ENCODE data around the gene RESP18.
"Not testable (repeated sequence)": the region's sequence is repeated elsewhere in the genome, so short reads cannot be mapped to it uniquely, and the experiment has no call there.

The RESP18 gene

DNA sequence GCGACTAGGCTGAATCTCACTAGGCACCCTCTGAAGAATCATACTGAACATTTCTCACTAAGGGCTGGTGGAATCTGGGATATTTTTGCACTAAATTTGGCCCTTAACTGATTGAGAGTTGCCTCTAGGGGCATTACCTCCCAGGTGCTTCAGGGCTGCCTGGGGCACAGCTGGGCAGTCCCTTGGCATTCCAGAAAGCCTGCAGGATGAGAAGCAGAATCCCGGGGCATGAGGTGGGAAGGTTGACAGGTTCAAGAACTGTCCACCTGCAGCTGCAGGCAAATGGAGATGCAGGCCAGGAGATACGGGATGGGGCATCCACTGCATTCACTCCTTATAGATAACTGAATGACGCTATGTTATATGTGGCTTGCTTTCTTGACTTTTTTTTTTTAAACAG lies 7.4 kb downstream of the RESP18 start:
- DNase-seq = no peak

DNA sequence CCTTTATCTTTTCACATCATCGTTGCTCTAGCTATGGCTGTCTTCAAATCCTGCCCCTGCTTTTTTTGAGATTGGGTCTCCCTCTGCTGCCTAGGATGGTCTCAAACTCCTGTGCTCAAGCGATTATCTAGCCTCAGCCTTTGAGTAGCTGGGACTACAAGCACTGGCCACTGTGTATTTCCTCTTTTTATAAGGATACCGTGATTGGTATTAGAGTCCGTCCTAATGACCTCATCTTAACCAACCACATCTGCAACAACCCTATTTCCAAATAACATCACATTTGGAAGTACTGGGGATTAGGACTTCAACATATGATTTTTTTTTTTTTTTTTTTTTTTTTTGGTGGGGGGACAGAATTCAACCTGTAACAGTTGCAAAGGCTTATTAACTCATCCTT lies 9.1 kb downstream of the RESP18 start:
- DNase-seq = no peak

DNA sequence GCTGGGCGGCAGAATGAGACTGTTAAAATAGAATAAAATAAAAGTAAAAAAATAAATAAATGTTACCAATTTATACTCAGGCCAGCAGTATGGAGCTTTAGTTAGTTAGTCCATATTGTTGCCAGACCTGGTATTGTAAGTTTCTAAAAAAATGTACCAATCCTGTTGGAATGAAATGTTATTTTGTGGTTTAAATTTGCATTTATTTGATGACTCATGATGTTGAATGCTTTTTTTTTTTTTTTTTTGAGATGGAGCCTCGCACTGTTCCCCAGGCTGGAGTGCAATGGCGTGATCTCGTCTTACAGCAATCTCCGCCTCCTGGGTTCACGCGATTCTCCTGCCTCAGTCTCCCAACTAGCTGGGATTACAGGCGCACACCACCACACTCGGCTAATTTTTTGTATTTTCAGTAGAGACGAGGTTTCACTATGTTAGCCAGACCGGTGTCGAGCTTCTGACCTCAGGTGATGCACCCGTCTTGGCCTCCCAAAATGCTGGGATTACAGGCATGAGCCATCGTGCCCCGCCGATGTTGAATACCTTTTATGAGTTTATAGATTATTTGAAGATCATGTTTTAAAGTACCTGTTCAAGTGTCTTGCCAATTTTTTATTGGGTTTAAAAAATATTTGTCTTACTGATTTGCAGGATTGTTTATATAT lies 17.6 kb downstream of the RESP18 start:
- no peak for DNase-seq

DNA sequence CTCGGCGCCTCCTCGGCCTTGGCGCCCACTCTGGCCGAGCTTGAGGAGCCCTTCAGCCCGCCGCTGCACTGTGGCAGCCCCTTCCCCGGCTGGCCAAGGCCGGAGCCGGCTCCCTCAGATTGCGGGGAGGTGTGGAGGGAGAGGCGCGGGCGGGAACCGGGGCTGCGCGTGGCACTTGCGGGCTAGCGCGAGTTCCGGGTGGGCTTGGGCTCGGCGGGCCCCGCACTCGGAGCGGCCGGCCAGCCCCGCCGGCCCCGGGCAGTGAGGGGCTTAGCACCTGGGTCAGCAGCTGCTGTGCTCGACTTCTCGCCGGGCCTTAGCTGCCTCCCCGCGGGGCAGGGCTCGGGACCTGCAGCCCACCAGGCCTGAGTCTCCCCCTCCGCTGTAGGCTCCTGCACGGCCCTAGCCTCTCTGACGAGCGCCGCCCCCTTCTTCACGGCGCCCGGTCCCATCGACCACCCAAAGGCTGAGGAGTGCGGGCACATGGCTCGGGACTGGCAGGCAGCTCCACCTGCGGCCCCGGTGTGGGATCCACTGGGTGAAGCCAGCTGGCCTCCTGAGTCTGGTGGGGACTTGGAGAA lies 19.8 kb downstream of the RESP18 start:
- DNase-seq = not testable (repeated sequence)

DNA sequence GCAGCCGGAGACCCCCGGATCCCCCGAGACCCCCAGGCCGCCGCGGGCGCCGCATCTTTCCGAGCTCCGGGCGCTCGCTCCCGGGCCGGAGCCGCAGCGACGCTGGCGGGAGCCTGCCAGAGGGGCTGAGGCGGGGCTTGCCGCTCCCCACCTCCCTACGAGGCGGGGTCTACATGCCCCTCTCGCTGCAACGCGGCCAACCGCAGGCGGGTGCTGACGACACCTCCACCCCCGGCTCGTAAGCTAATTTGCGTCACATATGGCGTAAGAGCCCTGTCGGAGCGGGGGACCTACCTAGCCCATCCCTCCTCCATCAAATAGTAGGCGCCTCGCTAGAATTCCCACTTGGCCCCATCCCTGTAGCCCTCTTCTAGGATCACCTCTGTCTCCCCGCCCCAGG lies 23.3 kb downstream of the RESP18 start, which contains the start of gene PTPRN:
TSS of gene PTPRN (minus strand) at position 124 of the 400 bp plus-strand sequence. CDS start at position 55, 69 bp downstream.
- no peak for DNase-seq

DNA sequence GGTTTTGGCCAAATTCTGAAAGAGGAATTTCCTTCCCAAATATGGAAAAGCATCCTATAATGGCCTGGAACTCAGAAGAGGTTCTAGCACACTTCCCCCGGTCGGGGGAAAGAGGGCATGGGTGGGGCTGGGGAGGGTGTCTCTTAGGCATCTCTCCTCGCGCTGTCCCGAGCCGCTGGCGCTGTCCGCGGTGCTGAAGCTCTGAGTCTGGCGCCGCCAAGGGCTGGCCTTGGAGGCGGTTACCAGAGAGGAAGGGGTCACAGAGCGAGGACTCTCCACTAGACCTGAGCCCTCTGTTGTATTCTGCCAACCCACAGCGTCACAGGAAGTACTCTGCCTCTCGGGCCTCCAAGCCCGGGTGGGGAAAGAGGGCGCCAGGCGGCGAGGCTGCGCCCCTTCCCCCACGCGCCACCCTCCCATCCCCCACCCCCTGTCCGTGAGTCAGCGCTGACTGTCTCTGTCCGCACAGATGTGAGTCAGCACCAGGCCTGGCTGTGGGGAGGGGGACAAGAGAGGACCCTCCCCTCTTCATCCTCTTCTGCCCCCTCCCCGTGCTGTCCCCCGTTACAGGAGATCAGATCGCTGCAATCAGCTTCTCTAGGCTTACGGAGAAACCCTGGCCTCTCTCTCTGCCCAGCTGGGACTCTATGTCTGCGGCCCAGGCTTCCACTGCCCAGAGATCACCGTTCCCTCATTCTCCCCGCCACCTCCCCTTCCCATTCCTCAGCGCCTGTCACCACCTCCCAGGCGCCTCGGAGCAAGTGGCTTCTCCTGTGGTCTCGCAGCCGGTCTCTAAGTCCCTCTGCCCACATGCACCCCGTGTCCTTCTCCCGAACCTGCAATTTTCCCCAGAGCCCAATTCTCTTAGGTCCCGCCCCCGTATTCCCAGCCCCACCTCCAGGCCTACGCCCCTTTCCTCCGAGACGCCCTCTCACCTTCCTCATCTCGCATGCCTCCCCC lies 24.1 kb downstream of the RESP18 start:
- DNase-seq = peak; percentile 71

DNA sequence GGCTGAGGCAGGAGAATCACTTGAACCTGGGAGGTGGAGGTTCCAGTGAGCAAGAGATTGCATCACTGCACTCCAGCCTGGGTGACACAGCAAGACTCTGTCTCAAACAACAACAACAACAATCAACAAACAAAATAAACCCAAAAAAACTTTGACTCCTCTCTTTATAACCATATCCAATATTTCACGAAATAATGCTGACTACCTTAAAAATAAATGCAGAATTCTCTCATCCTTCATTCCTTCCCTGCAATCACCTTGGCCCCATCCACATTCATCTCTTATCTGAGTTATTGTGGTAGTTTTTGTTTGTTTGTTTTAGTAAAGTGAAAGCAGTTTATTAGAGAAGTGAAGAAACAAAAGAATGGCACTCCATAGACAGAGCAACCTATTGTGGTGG lies 26.5 kb downstream of the RESP18 start:
- DNase-seq = no peak

DNA sequence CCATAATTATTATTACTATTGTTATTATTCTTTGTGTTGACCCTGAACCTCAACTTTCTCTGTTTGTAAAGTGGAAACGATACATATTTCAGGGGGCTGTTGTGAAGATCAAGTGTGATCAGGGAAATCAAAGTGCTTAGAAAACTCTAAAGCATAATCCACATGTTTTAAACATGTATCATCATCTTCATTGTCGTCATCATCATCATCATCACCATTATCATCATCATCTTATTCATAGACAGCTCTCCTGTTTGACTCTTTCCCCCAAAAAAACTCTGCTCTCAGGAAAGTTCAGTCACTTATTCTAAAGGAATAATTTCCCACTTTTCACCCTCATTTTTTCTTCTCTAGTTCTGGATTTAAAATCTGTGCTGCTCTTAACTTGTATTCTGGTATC lies 28.3 kb downstream of the RESP18 start:
- DNase-seq = no peak

DNA sequence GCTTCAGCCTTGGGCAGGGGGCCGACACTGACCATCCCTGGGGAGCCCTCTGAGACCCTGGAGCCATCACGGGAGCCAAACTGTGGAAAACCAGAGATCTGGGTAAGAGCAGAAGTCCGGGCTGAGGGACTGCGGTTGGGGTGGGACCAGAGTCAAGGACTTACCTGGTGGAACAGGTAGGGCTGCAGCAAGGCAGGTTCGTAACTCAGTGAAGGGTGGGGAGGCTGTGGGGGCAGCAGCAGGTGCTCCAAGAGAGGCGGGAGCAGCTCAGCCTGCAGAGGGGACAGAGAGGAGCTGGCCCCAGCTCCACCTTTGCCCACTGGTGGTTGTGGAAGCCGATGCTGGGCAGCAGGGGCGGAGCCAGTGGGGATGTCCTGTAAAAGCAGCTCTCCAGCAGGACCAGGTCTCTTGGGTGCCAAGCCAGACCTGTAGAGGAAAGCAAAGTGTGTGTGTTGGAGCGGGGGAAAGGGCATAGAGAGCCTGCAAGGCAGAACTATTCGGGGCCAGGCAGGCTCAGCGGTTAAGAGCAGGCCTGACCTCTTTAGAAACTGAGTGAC lies 30.1 kb downstream of the RESP18 start:
- DNase-seq = no peak

DNA sequence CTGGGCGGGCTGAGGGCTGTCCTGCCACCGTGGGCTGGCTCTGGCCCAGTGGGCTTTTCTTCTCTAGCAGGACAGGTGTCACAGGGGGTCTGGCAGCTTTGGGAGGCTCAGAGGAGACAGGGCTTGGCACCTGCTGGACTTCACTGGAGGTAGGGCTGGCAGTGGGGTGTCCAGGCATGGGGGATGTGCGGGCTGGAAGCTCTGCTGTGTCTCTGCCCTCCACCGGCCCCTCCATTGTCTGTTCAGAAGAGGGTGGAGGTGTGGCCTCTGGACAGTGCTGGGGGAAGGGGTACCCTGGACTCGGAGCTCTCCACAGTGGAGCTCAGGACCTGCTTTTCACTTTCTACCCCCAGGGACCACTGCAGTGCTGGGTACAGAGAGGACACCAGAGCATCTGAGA lies 32.5 kb downstream of the RESP18 start:
- no peak for DNase-seq

DNA sequence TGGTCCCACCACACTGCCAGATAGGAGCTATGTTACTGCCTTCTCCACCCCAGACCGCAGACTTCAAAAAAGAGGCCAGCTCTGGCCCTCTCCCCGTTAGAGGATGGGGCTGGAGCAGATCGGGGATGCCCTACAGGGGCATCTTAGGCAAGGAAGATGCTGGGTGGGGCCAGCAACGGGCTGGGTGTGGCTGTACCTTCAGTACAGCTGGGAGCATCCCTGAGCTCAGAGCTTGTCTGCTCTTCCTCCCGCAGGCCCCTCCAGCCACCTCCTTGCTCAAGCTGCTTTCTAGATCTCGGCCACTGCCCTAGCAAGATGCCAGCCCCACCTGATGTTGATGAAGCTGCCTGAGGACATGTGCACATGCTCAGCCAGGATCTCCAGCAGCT lies 33.2 kb downstream of the RESP18 start:
- no peak for DNase-seq

DNA sequence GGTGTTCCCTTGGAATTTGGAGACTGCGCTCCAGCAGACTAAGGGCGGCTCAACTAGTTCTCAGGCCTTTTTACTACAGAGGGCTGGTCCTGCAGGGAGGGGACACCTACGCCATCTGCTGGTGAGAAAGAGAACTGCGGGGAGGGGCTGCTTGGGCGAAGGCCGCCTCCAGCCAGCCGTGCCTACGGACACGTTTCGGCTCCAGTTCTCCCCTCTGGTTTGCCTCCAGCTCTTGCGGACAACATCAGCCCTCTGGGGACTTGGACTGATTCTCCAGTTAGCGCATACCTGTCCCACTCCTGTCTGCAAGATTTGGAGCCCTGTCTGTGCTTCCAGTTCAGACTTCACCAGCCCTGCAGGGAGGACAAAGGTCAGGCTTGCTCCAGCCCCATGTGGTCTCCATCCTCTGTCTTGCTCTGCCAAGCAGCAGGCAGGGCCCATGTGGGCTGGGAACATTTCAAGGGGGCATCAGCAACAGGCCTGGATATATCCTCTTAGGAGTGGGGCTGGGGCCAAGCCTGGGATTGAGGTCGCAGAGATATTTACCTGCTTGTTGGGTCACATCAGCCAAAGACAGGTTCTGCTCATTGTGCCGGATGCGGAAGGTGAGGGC lies 33.7 kb downstream of the RESP18 start:
- peak; percentile 89 for DNase-seq

DNA sequence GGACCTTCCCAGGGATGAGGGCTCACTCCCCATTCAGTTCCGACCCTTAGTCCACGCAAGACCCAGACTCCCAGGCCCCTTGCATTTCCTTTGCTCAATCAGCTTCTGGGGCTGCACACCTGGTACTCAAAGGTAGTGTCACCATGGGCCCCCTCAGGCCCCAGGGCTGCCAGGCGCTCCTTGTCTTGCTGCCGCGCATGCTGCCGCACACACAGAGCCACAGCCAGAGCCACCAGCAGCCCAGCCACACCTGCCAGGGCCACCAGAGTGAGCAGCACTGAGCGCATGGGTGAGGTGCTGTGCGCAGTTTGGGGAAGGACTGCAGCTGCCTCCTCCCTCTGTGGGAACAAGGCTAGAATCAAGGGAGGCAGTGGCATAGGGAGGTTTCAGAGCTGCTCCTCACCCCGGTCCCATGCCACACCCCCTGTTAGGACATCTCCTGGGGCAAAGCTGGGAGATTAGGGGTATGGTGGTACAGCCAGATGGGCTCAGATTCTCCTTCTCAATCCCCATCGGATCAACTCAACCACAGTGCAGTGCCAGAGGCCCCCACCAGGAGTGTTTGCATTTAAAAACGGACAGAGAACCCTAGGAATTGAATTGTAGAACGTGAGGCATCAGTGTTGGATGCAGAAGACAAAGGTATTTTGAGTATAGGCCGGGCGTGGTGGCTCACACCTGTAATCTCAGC lies 34.6 kb downstream of the RESP18 start:
- no peak for DNase-seq

DNA sequence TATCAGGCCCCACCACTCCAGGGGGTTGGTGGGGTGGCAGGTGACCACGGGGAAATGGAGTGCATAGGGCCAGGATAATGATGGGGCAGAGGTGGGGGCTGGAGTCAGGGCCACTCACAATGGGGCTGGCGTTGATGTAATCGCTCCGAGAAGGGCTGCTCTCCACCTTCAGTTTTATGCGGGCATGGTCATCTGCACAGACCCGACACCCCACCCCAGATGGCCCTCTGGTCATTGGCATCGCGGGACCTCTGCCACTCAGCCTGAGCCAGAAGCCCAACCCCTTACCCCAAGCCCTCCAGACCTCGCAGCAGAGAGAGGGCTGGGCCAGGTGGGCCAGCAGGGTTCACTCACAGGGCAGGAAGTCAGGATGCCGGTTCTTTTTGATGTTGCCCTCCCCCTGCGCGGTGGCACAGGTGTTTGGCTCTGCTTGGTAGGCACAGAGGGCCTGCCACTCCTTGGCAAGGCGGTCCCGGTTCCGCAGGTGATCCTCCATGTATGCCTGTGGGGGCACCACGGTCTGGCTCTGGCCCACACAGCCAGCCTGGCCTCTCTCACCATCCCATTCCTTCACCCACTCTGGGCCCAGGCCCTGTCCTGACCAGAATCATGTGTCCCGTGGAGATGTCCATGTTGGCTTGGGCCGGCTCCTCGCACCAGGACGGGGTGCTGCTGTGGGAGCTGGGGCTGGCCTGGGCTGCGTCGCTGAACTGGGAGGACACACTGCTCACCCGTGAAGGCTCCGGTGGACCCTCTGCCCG lies 35.7 kb downstream of the RESP18 start:
- DNase-seq = no peak

DNA sequence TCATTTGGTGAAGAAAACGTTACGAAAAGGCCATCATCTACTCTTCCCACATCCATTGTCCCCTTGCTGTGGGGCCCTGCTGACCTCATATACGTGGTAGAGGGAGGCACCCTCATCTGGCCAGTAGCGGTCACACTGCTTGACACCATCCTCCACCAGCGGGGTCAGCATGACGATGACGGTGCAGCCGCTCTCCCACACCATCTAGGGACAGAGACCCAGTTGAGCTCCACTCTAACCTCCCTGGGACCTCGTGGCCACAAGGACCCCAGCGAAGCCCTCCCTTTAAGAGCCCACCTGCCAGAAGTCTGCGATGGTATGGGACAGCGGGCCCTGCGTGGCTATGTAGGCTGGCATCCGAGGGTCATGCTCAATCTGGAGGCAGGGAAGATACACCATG lies 36.4 kb downstream of the RESP18 start:
- DNase-seq = no peak

DNA sequence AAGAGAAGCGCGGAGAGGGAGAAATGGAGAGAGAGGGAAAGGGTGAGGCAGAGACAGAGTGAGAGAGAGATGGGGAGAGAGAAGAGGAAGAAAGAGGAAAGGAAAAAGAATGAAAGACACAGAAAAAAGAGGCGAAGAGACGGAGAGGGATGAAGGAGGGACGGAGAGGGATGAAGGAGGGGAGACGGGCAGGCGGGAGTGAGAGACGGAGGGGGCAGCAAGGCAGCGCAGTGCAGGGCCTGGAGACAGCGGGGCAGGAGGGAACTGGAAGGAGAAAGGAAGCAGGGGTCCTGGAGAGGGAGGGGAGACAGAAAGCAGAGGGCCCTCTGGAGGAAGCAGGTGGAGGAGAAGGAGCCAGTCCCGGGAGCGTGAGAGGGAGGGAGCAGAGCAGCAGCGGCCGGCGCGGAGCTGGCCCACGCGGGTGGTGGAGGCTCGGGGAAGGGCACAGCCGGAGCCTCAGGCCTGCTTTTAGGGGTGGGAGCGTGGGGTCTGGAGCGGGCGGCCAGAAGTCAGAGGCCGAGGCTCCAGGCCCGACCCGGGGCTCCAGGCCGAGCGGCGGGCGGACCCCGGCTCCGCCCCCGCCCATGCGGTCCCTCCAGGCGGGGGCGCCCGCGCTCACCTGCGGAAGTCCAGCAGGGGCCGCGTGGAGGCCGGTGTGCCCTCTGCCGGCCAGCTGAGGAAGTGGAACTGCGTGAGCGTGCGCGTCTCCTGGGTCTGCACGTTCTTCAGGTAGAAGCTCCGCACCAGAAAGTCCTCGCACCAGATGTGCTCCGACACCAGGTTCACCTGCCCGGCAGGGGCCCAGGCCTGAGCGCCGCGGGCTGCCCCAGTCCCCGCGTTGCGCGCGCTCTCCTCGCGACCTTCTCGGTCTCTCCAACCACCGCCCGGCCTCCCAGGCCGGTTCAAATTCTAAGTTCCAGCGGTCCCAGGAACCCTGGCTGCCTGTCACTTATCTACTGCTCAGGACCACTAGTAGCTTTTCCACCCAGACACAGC lies 37.9 kb downstream of the RESP18 start:
- peak; percentile 88 for DNase-seq

DNA sequence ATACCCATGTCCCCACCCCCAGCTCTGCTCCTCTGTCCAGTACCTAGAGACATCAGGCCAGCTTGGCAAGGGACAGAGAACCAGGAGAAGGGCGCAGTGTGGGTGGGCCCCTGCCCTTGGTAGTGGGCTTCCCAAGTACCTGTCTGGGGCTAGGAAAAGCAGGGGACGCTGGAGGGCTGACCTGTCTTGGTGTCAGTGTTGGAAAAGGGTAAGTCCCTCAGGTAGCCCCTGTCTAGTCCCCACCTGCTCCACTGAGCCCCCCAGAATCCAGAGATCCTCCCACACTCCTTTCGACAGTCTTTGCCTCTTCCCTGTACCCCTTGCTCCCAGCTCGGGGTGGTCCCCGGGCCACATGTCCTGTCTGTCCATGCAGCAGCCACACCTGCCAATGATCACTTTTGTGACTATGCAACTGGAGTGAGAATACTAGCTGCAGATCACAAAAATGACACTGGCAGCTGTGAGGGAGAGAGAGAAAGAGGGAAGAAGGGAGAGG lies 38.8 kb downstream of the RESP18 start:
- DNase-seq = no peak

DNA sequence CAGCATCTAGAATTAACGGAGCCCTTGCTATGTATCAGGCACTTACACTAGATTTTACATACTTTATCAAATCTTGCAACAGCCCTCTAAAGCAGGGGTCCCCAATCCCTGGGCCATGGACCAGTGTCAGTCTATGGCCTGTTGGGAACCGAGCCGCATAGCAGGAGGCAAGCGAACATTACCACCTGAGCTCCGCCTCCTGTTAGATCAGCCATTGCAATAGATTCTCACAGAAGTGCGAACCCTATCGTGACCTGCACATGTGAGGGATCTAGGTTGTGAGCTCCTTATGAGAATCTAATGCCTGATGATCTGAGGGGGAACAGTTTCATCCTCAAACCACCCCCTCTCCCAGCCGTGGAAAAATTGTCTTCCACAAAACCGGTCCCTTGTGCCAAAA lies 39.9 kb downstream of the RESP18 start:
- no peak for DNase-seq

DNA sequence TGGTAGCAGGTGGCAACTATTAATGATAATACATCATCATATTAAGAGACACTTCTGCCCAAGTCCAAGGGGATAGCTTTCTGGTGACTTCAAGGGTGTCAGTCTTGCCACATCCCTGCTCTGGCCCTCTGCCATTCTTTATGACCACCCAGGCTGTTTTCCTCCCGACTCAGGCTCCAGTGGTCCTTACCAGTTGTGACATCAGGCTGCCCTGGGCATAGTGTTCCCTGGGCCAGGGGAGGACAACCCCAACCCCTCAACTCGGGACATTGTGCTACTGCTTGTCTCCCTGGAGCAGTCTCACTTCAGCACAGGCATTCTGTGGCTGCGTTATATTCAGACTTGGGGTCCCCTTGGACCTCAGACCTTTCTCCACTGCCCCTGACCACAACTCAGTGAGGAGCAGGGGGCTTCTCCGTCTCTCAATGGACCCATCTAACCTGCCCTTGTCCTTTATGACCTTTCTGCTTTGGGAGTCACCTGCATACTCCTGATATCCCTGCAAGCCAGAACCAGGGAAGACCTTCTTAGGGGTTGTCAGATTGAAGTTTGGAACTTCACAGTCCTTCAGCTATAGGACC lies 40.5 kb downstream of the RESP18 start:
- no peak for DNase-seq

DNA sequence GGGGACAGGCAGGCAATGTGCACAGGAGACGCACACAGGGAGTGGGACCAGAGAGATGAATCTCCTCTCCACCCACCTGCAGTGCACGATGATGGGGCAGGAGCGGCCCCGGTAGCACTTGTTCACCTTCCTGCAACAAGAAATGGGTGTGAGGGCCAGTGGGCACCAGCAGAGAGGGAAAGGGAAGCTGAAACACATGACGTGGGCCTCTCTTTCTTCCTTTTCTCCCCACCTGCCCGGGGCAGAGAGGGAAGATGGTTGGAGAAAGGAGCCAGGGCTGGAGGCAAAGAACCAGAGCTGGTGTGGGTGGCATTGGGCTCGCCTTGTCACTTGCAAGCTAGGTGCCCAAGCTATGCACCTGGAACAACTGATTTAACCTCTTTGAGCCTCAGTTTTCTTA lies 41.1 kb downstream of the RESP18 start:
- DNase-seq = no peak

Measured in activated CD4-positive, alpha-beta T cell treated with anti-CD3 and anti-CD28 coated beads, Interleukin-2, amount 50 U/mL, for 1 hour (primary cell).